Lower leg skin (tissue), 4 donors: Measurements from ENCODE around the gene GRAMD1A. TPM values are rescaled to one million over a fixed set of nuclear protein-coding genes. Genes with fewer than 3 reads are reported as not detected.
"Not testable (repeated sequence)": the region's sequence is repeated elsewhere in the genome, so short reads cannot be mapped to it uniquely, and the experiment has no call there.

ENCODE experiments used
- DNase-seq, 2 donors: peaks; one replicate each; pipeline ENCODE4 v3.0.0-alpha.2; 2019; ENCODE audit warnings: low spot score in 2 of 2
- H3K4me3 ChIP-seq: fragments of 200-600 bp; sonication (generic); 2 replicates; pipeline ENCODE4 v1.5.1; 2017; ENCODE audit warnings: mild to moderate bottlenecking, low read depth; ENCODE audit not compliant: poor library complexity, severe bottlenecking
- POLR2A ChIP-seq, 2 donors: fragments of 450-650 bp; IDR thresholded peaks; one replicate each; pipeline ENCODE4 v1.6.1; 2016 to 2017; ENCODE audit warnings: antibody characterized with exemption in 2 of 2, mild to moderate bottlenecking in 1 of 2, moderate library complexity in 1 of 2
- WGBS, 2 donors: methylation state at CpG; one replicate each; pipeline ENCODE4 v1.1.5; 2018; 5-methylcytosine and 5-hydroxymethylcytosine counted together
- intact Hi-C: fragments of 100-400 bp; cut with DNase I; formaldehyde crosslinking; loops from one replicate; pipeline ENCODE4 v1.15.0; 2023; ENCODE audit warnings: low total_unique reads
- total RNA-seq, 4 donors: library from RNA; depleted of rRNA; stranded (reverse); fragments of >200 nt; gene quantifications; one replicate each; pipeline ENCODE4 v1.1.0, GENCODE V29; 2016
- TF ChIP-seq, protein P1 (sequence below), 3 donors: fragments of 450-650 bp; IDR thresholded peaks; one replicate each; pipeline ENCODE4 v1.5.1; 2016; ENCODE audit warnings: antibody characterized with exemption in 3 of 3, mild to moderate bottlenecking in 3 of 3, moderate library complexity in 2 of 3

GRAMD1A gene
- total RNA-seq, 4 donors from 2014 or later: 12.6 to 49.2 (median 20.3) TPM

GRCh38 chr19:34964598-34964997 lies 35.5 kb upstream of the GRAMD1A start:
- no peak overlapping the region for H3K4me3 ChIP-seq
- TF ChIP-seq POLR2A (IDR thresholded peaks at IDR 0.05): no peak
- TF ChIP-seq, protein P1, sequence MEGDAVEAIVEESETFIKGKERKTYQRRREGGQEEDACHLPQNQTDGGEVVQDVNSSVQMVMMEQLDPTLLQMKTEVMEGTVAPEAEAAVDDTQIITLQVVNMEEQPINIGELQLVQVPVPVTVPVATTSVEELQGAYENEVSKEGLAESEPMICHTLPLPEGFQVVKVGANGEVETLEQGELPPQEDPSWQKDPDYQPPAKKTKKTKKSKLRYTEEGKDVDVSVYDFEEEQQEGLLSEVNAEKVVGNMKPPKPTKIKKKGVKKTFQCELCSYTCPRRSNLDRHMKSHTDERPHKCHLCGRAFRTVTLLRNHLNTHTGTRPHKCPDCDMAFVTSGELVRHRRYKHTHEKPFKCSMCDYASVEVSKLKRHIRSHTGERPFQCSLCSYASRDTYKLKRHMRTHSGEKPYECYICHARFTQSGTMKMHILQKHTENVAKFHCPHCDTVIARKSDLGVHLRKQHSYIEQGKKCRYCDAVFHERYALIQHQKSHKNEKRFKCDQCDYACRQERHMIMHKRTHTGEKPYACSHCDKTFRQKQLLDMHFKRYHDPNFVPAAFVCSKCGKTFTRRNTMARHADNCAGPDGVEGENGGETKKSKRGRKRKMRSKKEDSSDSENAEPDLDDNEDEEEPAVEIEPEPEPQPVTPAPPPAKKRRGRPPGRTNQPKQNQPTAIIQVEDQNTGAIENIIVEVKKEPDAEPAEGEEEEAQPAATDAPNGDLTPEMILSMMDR (IDR thresholded peaks at IDR 0.05): no peak
- intact Hi-C loops: no loop called here
- WGBS, 2 donors: 44 to 73% methylated on average over 5 of the region's 6 CpGs
- peak in 1 of 2 donors; percentile 53 for DNase-seq

DNA sequence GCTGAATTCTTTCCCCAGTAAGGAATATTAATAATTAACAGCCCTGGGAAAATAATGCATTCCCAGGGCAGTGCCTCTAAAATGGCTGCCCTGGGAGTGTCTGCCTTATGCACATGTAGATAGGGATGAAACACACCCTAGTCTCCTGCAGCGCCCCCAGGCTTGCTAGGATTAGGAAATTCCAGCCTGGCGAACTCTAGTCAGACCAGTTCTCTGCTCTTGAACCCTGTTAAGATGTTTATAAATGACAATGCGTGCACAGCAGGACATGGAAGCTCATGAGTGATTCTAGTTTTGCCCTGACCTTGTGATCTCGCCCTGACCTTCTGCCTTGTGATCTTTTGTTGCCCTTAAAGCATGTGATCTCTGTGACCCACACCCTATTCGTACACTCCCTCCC lies 34.6 kb upstream of the GRAMD1A start:
- H3K4me3 ChIP-seq, intact Hi-C loops: not testable (repeated sequence)
- DNase-seq: peak in 1 of 2 donors; percentile 26
- WGBS, 2 donors: 62 to 76% methylated on average over 5 of the region's 5 CpGs

DNA sequence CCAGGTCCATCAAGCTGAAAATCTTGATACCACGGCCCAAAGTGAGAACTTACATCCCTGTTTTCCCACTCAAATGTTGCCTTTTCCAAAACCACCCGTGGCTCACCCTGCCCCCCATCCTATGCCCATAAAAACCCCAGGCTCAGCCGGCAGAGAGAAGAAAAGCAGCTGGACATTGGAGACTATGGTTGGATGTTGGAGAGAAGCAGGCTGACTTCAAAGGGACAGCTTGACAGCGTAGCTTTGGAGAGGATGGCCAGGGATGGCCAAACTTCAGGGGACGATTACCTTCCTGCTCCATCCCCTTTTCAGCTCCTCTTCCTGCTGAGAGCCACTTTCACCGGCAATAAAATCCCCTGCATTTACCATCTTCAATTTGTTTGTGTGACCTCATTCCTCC lies 32.6 kb upstream of the GRAMD1A start:
- intact Hi-C loops: no loop called here
- no peak for TF ChIP-seq POLR2A (IDR thresholded peaks at IDR 0.05)
- TF ChIP-seq, protein P1 (IDR thresholded peaks at IDR 0.05): no peak
- DNase-seq: no peak
- no peak overlapping the region for H3K4me3 ChIP-seq
- WGBS, 2 donors: 76 to 86% methylated on average over 6 of the region's 6 CpGs

- WGBS, 2 donors: 92% methylated on average over 6 of the region's 6 CpGs
- peak in 1 of 2 donors; percentile 61 for DNase-seq
- intact Hi-C loops: no loop called here
- no peak for TF ChIP-seq POLR2A (IDR thresholded peaks at IDR 0.05)
- TF ChIP-seq, protein P1 (IDR thresholded peaks at IDR 0.05): no peak
- H3K4me3 ChIP-seq: no peak overlapping the region
Measured at GRCh38 chr19:34969721-34970120, 30.4 kb upstream of the GRAMD1A start.

DNA sequence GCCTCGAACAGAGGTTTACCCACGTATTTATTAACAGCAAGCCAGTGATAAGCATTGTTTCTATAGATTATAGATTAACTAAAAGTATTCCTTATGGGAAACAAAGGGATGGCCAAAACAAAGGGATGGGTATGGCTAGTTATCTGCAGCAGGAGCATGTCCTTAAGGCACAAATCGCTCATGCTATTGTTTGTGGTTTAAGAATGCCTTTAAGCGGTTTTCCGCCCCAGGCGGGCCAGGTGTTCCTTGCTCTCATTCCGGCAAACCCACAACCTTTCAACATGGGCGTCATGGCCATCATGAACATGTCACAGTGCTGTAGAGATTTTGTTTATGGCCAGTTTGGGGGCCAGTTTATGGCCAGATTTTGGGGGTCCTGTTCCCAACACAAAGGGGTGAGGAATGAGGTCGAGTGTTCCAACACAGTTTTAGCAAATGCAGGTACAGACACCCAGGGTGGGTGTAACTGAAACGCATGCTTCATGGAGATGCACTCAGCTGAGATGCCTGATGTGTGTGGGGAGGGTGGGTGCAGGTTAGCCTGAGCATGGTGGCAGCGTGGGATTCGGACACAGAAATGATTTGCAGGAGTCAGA lies 29.8 kb upstream of the GRAMD1A start:
- intact Hi-C loops, H3K4me3 ChIP-seq: not testable (repeated sequence)
- 87 to 88% methylated on average over 12 of the region's 12 CpGs for whole genome bisulfite sequencing, 2 donors
- peak; percentile 7 to 49 for DNase-seq

DNA sequence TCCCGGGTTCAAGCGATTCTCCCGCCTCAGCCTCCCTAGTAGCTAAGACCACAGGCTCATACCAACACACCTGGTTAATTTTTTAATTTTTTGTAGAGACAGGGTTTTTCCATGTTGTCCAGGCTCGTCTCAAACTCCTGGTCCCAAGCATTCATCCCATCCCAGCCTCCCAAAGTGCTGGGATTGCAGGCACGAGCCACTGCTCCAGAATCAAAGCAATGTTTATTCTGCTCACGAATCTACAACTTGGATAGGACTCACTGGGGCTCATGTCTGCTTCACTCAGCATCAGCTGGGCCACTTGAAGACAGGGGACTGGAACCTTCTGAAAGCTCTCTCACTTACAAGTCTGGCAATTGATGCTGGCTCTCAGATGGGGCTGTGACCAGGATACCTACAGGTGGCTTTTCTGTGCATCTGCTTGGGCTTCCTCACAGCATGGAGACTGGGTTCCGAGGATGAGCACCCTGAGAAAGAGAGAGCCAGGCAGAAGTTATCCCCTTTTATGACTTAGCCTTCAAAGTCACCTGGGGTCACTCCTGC lies 27.9 kb upstream of the GRAMD1A start:
- H3K4me3 ChIP-seq: no peak overlapping the region
- TF ChIP-seq, protein P1 (IDR thresholded peaks at IDR 0.05): no peak
- TF ChIP-seq POLR2A (IDR thresholded peaks at IDR 0.05): no peak
- intact Hi-C loops: no loop called here
- DNase-seq: peak in 1 of 2 donors; percentile 61
- WGBS, 2 donors: 83 to 84% methylated on average over 7 of the region's 7 CpGs

DNA sequence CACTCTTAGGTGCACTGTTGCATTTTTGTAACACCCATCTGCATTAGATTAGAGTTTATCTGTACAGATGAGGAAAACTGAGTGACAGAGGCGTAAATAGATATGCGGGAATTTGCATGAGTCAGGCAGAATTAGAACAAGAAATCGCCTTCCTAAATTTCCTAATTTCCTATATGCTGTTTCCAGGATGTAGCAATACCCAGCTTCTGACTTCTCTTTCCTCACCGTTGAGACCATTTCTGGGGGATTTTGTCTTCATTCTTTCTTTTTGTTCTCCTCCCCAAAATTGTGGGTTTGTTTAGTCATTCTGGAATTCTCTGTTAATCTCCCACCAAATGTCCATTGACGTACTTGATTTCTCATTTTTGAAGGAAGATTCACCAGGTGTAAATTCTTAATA lies 25.5 kb upstream of the GRAMD1A start:
- intact Hi-C loops: loop anchor here (5.0 kb wide), 1 partner anchor 38 kb away; no protein-coding TSS in a partner anchor
- no peak overlapping the region for H3K4me3 ChIP-seq
- DNase-seq: no peak
- TF ChIP-seq, protein P1 (IDR thresholded peaks at IDR 0.05): no peak
- TF ChIP-seq POLR2A (IDR thresholded peaks at IDR 0.05): no peak
- 59 to 71% methylated on average over 5 of the region's 5 CpGs for WGBS, 2 donors
